HG03442 (cell line): Measurements from ENCODE around the gene SLC39A11.
"Not testable (repeated sequence)": the region's sequence is repeated elsewhere in the genome, so short reads cannot be mapped to it uniquely, and the experiment has no call there.

ENCODE experiments used
- ATAC-seq: cut with Tn5 transposase; IDR thresholded peaks from one replicate; pipeline ENCODE4 v1.9.1; 2021; ENCODE audit warnings: mild to moderate bottlenecking, moderate library complexity; ENCODE audit not compliant: unreplicated experiment

The SLC39A11 gene

DNA sequence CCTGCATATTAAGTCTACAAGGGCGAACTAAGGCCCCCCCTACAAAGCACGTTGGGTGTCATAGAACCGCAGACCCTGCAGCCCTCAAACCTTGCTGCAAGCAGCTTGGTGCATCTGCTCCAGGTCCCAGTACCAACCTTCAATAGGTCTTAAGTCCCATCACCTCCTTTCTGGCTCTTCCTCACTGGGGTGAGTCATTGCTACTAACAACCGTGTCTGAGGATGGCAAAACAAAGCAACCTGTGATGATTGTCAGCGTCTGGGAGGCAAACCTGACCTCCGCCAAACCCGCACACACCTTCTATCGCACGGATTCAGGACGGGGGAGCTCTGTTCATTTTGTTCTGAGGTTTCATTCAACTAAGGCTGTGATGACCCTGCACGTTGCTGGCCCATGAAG is 138.9 kb downstream of the SLC39A11 start:
- no peak for ATAC-seq

DNA sequence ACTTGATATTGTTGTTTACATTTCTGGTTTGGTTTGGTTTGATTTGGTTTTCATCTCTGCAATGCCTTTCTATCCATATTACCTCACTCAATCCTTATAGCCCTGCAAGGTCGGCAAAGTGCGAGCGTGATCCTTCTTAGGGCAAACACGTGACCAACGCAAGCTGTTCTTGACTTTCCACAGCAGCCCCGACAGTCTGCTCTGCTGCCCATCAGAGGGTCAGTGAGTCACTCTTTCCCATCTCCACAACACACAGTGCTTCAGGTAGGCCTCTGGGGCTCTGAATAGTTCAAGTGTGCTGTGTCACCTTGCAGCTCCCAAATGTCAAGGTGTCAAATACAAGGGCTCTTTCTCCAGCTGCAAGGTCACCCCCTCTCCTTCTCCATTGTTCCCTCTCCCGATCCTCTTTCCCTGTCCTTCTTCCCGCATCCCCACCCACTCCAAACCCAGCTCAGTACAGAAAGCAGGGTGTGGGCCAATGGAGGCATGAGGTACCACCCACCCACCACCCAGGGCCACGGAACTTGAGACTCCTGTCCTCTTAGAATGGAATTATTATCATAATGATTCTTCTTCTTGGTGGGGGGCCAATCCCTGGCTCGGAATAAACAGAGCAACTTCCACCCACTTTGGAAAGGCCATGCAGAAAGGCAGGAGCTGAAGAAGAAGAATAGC is 139.7 kb downstream of the SLC39A11 start:
- no peak for ATAC-seq

DNA sequence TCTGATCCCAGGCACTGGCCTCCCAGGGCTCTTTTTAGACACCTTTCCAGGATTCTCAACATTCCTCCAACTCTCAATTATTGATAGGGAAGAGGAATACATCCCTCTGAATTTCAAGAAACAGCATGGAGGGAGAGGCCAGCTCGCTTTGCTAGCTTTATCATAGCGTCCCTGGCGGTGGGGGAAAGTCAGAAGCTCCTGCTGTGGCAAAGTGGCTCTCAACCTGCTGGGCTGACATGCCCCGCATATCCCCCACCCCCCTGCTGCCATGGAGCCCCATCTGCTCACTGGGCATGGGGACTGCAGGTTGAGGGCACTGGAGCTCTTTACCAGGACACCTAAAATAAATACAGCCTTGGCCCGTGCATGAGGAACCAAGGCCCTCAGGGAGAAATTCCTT is 140.3 kb downstream of the SLC39A11 start:
- no peak for ATAC-seq

DNA sequence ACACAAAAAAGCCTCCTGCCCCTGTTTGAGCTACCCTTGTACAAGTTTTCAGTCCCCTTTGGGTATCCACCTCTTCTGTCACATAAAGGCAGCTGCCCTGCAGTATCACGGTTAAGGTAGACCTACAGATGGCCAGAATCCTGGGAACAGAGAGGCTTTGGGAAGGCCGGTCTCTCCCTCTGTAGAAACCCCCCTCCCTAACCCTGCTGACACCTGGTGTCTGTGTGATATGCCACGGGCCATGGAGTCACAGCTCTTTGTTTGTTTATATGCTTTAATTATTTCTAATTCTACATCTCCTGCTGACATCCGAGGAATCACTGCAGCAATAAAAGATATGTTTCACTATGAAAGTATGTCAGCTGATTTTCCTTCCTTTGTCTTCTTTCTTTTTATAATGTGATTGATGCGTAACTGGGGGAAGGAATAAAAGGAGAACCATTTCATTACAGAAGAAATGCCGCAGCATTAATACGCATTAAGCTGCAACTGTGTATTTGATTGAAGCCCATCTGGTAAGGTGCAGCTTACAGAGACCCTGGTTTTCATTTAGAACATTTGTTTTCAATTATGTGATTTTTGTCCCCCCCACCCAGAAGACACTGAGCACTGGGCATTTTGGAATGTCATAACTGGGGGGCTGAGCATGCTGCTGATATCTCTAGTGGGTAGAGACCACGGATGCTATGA is 142.1 kb downstream of the SLC39A11 start:
- ATAC-seq: no peak

DNA sequence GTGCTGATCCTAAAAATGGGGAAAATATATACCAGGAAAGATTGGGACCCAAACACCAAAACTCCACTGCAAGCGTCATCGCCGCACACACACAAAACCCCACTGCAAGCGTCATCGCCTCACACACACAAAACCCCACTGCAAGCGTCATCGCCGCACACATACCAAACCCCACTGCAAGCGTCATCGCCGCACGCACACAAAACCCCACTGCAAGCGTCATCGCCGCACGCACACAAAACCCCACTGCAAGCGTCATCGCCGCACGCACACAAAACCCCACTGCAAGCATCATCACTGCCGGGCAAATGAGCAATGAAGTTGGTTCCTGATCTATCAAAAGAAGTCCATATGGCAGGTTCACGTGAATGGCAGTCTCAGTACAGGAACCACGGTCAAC is 144.4 kb downstream of the SLC39A11 start:
- no peak for ATAC-seq

DNA sequence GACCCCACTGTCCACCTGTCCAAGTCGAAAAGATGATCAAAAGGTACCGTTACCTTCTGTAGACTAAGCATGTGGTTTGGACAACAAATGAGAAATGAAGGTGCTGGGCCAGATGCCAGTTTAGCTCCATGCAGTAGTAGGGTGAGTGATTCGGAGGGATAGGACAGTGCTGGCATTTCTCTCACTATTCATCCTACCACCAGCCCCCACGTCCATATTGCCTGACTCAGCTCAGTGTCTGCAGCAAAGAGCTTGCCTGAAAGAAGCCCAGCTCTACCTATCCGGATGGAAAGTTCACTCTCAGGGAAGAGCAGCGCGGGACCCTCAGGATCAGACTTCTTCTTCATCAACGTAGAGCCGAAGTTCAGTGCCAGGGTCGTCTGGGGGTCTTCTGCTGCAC is 145.0 kb downstream of the SLC39A11 start:
- ATAC-seq: no peak

DNA sequence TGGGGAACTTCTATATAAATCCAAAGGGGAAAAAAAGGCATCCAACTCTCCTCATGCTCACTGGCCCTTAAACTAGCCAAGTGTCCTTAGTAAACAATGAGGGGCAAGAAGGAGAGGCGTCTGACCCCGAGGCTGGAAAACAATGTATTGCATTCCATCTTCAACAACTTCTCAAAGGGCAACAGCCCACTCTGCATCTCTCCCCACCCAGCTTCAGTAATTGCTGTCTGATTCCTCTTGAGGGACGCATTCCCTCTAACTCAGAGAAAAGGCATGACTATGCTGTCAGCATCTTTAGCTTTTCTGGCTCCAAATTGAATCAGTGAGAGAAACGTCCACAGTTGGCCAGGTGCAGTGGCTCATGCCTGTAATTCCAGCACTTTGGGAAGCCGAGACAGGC is 145.8 kb downstream of the SLC39A11 start:
- ATAC-seq: no peak

DNA sequence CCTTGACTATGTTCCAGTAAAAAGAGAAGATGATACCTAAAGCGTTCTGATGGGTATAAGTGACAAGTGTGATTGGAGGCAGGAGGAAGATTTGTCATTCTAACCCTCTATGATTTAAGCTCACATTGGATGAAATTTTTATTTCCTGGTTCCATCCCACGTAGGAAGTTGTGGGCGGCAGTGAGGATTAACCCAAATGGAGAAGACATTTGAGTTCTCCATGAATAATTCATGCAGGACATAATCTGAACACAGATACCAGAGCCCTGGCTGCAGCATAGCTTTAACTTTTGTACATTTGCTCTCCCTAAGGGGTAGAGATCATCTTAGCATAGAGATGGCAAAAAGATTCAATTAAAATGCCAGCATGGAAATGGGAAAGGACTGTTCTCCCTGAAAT is 146.3 kb downstream of the SLC39A11 start:
- ATAC-seq: no peak

DNA sequence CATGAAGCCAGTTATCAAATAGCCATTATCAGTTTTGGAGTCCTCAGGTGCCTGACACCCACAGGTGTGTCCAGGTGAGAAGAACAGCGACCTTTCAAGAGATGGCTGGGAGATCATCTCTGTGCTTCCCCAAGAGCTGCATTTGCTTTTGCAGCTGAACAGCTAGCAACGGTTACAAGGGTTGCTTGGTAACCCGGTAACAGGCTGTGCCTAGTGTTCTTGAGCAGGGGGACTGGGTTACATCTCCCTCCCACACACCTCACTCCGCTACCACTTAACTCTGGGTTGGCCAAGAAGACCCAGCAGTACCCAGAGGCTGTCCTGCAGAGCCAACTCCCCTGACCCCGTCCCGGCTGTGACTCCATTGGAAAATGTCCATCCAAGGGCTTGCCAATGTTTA is 147.0 kb downstream of the SLC39A11 start:
- no peak for ATAC-seq

DNA sequence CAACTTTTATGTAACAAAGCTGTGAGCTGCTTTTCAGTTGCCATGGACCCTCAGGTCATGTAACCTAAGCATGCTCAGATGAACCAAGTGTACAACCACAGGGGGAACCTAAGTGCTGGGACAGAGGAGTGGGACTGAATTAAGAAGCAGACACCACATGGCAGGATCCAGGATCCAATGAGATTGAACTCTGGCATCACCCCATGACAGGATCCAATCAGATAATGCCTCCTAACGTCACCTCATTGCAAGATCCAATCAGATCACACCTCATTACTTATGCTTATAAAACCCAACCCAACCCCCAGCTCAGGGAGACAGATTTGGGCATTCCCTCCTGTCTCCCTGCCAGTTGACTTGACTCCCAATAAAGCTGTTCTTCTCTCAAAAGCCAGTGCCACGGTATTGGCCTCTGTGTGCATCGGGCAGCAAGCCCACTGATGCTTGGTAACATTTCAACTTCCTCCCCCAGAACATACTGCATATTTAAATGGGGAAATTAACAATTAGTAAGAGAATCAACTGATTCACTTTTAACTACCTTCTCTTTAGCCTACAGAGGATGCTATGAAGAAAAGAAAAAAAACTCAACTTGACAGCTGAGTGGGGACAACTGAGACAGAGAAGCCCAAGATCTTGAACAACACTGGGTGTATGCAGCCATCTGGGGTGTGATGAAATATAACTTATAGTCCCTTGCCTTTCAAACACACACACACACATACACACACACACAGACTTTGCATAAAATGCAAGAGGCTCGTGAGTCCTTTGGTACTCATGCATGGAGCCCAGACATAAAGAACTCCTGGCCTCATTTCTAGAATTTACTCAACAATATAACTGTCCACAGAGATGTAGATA is 148.4 kb downstream of the SLC39A11 start:
- no peak for ATAC-seq

DNA sequence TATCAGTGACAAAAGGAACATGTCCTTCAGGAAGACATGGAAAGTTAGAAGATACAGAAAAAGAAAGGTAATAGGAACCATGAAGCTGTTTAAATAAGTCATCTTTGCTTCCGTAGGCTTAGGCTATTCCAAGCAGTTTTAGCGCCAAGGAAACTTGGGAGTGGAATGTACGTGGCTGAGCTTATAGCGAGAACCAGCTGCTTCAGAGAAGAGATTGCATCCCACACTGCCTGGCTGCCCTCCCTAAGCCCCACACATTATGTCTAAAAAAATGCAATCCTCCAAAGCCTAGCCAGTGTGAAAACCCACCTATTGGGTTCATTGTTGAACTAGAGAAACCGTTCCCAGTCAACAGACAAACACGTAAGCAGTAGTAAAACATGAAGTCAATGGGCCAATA is 149.9 kb downstream of the SLC39A11 start:
- ATAC-seq: no peak

DNA sequence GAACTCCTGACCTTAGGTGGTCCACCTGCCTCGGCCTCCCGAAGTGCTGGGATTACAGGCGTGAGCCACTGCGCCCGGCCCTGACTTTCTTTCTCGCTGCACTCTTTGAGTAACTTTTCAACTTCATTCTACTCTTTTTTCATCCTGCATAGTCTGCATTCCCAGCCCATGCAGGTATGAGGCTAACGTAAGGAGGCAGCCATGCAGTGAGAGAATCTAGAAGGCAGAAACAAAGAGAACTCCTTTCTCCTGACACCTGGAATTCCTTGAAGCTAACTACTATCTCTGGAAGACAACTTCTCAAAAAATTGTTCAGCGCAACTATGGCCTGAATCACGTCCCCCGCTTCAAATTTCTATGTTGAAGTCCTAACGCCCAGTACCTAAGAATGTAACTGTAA is 152.0 kb downstream of the SLC39A11 start:
- ATAC-seq: no peak

DNA sequence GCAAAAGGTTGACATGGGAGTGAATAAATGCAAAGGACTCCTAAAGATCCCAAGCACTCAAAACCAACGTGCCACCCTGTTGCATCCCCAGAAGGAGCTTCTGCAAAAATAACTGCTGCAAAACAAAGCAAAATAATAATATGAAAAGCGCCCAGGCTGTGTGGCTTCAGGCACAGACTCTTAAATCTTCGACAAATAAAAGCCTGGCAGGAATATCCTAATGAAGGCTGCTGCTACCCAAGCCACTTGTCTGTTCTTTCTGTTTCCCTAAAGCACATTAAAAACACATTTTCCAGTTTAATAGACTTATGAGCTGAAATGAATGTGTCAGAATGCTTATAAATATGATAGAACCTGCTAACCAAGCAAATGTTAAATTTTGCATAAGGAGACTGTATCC is 154.0 kb downstream of the SLC39A11 start:
- ATAC-seq: no peak

DNA sequence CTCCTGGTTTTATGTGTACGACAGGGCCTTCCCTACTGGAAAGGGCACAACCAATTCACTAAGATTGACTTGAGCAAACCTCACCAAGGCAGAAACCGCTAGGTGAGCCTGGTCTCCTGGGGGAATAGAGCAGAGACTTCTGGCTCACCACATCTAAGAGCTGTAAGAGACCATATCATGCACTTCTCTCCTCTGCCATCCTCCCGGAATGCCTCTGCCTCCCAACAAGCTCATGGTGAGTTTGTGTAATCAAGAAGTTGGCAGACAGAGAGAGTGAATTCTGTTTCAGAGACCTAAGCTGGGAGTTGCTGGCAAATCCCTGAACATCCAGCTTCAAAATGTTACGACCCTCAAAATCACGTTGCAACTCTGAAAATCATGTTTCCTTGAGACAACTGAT is 154.8 kb downstream of the SLC39A11 start:
- no peak for ATAC-seq

DNA sequence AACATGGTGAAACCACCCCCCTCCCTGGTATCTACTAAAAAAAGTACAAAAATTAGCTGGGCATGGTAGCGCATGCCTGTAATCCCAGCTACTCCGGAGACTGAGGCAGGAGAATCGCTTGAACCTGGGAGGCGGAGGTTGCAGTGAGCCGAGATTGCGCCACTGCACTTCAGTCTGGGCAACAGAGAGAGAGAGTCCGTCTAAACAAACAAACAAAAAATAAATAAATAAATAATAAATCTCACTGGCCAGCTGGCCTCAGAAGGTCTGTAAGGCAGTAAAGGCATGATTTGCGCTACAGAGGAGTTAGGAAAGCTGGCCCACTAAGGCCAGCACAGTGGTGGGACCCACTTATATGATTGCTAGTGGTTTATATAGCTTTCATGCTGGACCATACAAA is 155.2 kb downstream of the SLC39A11 start:
- not testable (repeated sequence) for ATAC-seq

DNA sequence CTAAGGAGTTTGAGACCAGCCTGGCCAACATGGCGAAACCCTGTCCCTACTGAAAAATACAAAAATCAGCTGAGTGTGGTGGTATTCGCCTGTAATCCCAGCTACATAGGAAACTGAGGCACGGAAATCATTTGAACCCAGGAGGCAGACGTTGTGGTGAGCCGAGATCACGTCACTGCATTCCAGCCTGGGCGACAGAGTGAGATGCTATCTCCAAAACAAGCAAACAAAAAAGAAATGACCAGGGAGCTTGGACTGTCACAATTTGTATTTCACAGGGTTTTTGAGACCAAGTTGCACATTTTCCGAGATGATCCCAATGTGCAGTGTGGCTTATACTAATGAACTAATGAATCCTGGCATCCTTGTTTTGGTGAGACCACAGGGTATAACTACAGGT is 156.5 kb downstream of the SLC39A11 start:
- no peak for ATAC-seq

DNA sequence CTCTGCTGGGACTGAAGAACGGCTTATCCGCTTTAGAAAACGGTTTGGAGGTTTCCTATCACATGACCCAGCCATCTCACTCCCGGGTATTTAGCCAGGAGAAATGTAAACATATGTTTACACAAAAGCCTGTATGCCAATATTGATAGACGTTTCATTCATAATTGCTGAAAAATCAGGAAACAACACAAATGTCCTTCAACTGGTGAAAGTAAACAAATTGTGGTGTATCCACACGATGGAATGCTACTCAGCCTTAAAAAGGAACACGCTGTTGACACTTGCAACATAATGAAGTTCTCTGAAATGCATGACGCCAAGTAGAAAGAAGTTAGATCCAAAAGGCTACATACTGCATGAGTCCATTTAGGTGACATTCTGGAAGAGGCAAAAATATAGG is 157.6 kb downstream of the SLC39A11 start:
- no peak for ATAC-seq

DNA sequence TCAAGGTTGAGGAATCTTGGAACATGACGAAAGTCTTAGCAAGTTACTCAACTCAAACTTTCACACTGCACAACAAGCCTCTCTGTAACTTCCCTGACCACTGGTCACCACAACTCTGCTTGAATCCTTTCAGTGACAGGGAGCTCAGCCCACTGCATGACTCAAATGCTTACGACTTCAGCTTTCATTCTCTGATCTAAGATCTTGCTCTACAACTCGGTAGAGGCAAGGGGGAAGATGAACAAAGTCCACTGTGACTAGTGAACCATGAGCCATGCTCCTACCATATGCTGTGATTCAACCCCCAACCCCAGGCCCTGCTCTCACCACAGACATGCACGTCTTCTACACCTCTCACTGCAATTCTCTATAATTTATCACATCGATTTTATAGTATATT is 160.9 kb downstream of the SLC39A11 start:
- no peak for ATAC-seq

DNA sequence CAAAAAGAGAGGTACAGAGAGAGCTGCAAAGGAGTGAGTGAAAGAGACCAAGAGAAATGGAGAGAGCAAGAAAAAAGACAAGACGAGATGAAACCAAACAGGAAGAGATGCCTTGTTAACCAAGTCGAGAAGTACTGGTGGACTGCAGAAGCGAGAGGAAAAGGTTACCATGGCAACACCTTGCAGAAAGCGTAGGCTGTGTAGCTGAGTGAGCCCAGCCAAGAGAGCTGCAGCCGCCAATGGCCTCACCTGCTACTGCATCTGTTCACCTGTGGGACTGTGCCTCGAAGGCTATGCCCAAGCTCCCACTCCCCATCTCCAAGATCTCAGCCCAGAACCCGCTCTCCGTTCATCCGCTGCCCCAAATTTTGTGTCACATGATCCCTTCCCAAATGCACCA is 161.3 kb downstream of the SLC39A11 start:
- no peak for ATAC-seq

DNA sequence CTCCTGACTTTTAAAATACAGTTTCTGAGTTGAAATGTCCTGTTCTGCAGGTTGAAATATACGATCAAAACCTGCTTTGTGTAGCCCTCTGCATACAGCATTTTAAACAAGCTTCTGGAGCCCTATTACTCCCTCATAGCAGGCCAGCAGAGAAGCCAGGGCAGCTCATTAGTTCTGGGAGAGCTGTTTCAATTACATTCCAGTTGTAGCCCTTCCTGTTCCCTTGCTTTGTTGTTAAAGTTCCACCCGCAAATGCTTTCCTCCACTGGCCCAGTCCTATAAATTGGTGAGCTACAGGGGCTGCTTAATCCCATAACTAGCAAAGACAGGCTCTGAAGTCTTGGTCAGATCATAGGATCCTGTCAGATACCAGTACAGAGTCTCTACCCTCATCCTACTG is 162.5 kb downstream of the SLC39A11 start:
- no peak for ATAC-seq

DNA sequence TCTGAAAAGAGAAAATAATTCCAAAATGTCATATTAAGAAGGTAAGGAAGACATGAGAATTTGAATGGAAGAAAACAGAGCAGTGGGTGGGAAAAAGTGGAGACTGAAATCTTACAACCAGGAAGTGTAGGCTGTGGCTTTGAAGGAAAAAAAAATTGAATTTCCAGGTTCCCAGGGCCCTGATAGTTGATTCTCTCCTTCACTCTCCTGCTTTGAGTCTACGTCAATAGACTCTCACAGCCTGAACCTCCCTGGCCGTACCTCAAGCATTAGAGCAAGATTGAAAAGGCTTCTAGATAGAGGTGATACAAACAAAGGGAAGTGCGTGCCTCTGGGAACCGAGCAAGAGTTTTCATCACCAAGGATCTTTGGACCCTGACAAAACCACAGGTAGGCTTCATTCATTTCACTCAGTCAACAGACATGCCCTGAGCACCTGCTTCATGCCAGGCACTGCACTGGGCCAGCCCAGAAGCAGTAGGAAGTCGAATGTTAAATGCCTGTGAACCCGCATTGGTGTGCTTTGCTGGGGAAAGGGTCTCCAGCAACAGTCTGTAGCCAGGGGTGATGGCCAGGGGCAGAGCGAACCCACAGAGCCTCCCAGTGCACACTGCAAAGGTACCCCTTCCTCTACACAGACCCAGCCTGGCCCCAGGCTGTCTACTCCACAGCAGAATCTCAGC is 163.9 kb downstream of the SLC39A11 start:
- ATAC-seq: no peak
